ENCODE results near the gene TASOR2.

The TASOR2 gene

GRCh38 chr10:5655121-5655520 lies 29.5 kb upstream of the TASOR2 start:
- no peak for DNase-seq (ENCODE audit: low read depth)

- DNase-seq (ENCODE audit: low read depth) = no peak
Measured at GRCh38 chr10:5656737-5657579, 27.7 kb upstream of the TASOR2 start.

GRCh38 chr10:5658871-5659618 lies 25.6 kb upstream of the TASOR2 start:
- DNase-seq (ENCODE audit: low read depth) = no peak

- DNase-seq (ENCODE audit: low read depth) = no peak
Measured at GRCh38 chr10:5659702-5660528, 24.7 kb upstream of the TASOR2 start.

- no peak for DNase-seq (ENCODE audit: low read depth)
Measured at GRCh38 chr10:5661043-5661442, 23.6 kb upstream of the TASOR2 start.

- DNase-seq (ENCODE audit: low read depth) = no peak
Measured at GRCh38 chr10:5662708-5663579, 21.7 kb upstream of the TASOR2 start.

- DNase-seq (ENCODE audit: low read depth) = no peak
Measured at GRCh38 chr10:5663692-5664427, 20.8 kb upstream of the TASOR2 start.

- DNase-seq (ENCODE audit: low read depth) = no peak
Measured at GRCh38 chr10:5665373-5666007, 19.1 kb upstream of the TASOR2 start.

GRCh38 chr10:5666008-5666840 lies 18.4 kb upstream of the TASOR2 start, which contains the start of gene ASB13:
ASB13 (minus strand) TSS chr10:5666595; CDS start chr10:5666551, 44 bp downstream.
- DNase-seq (ENCODE audit: low read depth) = no peak

GRCh38 chr10:5666841-5667630 lies 17.6 kb upstream of the TASOR2 start:
- DNase-seq (ENCODE audit: low read depth) = no peak

GRCh38 chr10:5668429-5668828 lies 16.2 kb upstream of the TASOR2 start:
- DNase-seq (ENCODE audit: low read depth) = no peak

GRCh38 chr10:5669604-5670003 lies 15.0 kb upstream of the TASOR2 start:
- no peak for DNase-seq (ENCODE audit: low read depth)

- no peak for DNase-seq (ENCODE audit: low read depth)
Measured at GRCh38 chr10:5670662-5671375, 13.8 kb upstream of the TASOR2 start.

GRCh38 chr10:5678397-5679036 lies 6.1 kb upstream of the TASOR2 start:
- DNase-seq (ENCODE audit: low read depth) = no peak

GRCh38 chr10:5679037-5679435 lies 5.6 kb upstream of the TASOR2 start:
- no peak for DNase-seq (ENCODE audit: low read depth)

- DNase-seq (ENCODE audit: low read depth) = no peak
Measured at GRCh38 chr10:5679606-5680005, 5.0 kb upstream of the TASOR2 start.

GRCh38 chr10:5681930-5682329 lies 2.7 kb upstream of the TASOR2 start:
- DNase-seq (ENCODE audit: low read depth) = no peak

Data from stimulated activated CD4-positive, alpha-beta T cell treated with anti-CD3 and anti-CD28 coated beads, Interleukin-2, amount 100 ng/mL, for 4 hours (primary cell).